Astrocyte (in vitro differentiated cells and primary cell): ENCODE results near the gene CASKIN1. TPM values are rescaled to one million over a fixed set of nuclear protein-coding genes. Genes with fewer than 3 reads are reported as not detected.
A peak's percentile ranks its signal among the peaks of the same experiment; 100 is the strongest.
"Not testable (repeated sequence)": the region's sequence is repeated elsewhere in the genome, so short reads cannot be mapped to it uniquely, and the experiment has no call there.

ENCODE experiments used
- DNase-seq: peaks from one replicate; pipeline ENCODE4 v3.0.0-alpha.2; 2010; ENCODE audit warnings: low read depth
- FAIRE-seq: peaks from 2 replicates; lab custom pipeline; 2011; peaks lifted over from hg19 to GRCh38; lab: Jason Lieb, UNC
- H2AFZ ChIP-seq: 2 replicates; pipeline ENCODE4 v1.6.0; 2012; ENCODE audit warnings: low read depth, low read length, inconsistent platforms
- H3K27ac ChIP-seq: 2 replicates; pipeline ENCODE4 v1.5.1; 2011; ENCODE audit warnings: low read depth, low read length, inconsistent platforms
- H3K27me3 ChIP-seq: 2 replicates; pipeline ENCODE4 v1.6.0; 2011; ENCODE audit warnings: low read length, inconsistent platforms; ENCODE audit not compliant: insufficient read depth
- H3K36me3 ChIP-seq: 2 replicates; pipeline ENCODE4 v1.5.1; 2011; ENCODE audit warnings: low read length, inconsistent platforms; ENCODE audit not compliant: insufficient read depth
- H3K4me1 ChIP-seq: 2 replicates; pipeline ENCODE4 v1.5.1; 2011; ENCODE audit warnings: low read length, inconsistent platforms; ENCODE audit not compliant: insufficient read depth
- H3K4me2 ChIP-seq: 2 replicates; pipeline ENCODE4 v1.6.0; 2012; ENCODE audit warnings: low read length, inconsistent platforms
- H3K4me3 ChIP-seq: 2 replicates; pipeline ENCODE4 v1.5.1; 2011; ENCODE audit warnings: low read depth, mild to moderate bottlenecking, low read length, inconsistent platforms; ENCODE audit not compliant: insufficient read depth
- H3K79me2 ChIP-seq: 2 replicates; pipeline ENCODE4 v1.6.0; 2012; ENCODE audit warnings: mild to moderate bottlenecking, low read length, inconsistent platforms; ENCODE audit not compliant: insufficient read depth
- H3K9ac ChIP-seq: 2 replicates; pipeline ENCODE4 v1.6.0; 2012; ENCODE audit warnings: mild to moderate bottlenecking, low read length, inconsistent platforms
- H3K9me3 ChIP-seq: 2 replicates; pipeline ENCODE4 v1.5.1; 2012; ENCODE audit warnings: low read depth, mild to moderate bottlenecking, low read length, inconsistent platforms; ENCODE audit not compliant: insufficient read depth
- H4K20me1 ChIP-seq: 2 replicates; pipeline ENCODE4 v1.6.0; 2012; ENCODE audit warnings: low read length, inconsistent platforms; ENCODE audit not compliant: insufficient read depth
- H3K27ac Mint-ChIP-seq: one replicate; pipeline ENCODE4 v1.8.0; 2021; ENCODE audit warnings: mild to moderate bottlenecking, mixed read lengths; ENCODE audit not compliant: unreplicated experiment
- H3K27me3 Mint-ChIP-seq: one replicate; pipeline ENCODE4 v1.8.0; 2021; ENCODE audit warnings: low read depth, mixed read lengths; ENCODE audit not compliant: unreplicated experiment
- H3K36me3 Mint-ChIP-seq: one replicate; pipeline ENCODE4 v1.8.0; 2021; ENCODE audit warnings: low read depth, mixed read lengths; ENCODE audit not compliant: unreplicated experiment
- H3K4me1 Mint-ChIP-seq: one replicate; pipeline ENCODE4 v1.8.0; 2021; ENCODE audit warnings: low read depth, mixed read lengths; ENCODE audit not compliant: unreplicated experiment
- H3K4me3 Mint-ChIP-seq: one replicate; pipeline ENCODE4 v1.8.0; 2021; ENCODE audit warnings: mild to moderate bottlenecking, moderate library complexity, mixed read lengths; ENCODE audit not compliant: unreplicated experiment
- H3K9me3 Mint-ChIP-seq: one replicate; pipeline ENCODE4 v1.8.0; 2021; ENCODE audit warnings: mild to moderate bottlenecking, mixed read lengths; ENCODE audit not compliant: unreplicated experiment
- CTCF ChIP-seq: IDR thresholded peaks from 2 replicates; pipeline ENCODE4 v1.5.1; 2011; ENCODE audit warnings: low read depth, mild to moderate bottlenecking, inconsistent platforms, low read length, moderate library complexity; ENCODE audit not compliant: insufficient read depth
- EZH2 ChIP-seq: IDR thresholded peaks from 2 replicates; pipeline ENCODE4 v1.6.1; 2012; ENCODE audit warnings: mild to moderate bottlenecking, low read length, inconsistent platforms; ENCODE audit not compliant: insufficient read depth
- total RNA-seq: library from RNA; stranded (reverse); gene quantifications from 2 replicates; pipeline ENCODE4 v1.2.1, GENCODE V29; 2021

Gene CASKIN1
- total RNA-seq, 1 donor from 2014 or later = 0.66 TPM

- peaks cover 8% of the 10 kb centered on the region for H3K4me1 ChIP-seq
- no peak overlapping the region for H2AFZ ChIP-seq
- H3K27me3 Mint-ChIP-seq = no peaks in the 10 kb centered on the region
- no peak overlapping the region for H3K9ac ChIP-seq
- no peaks in the 10 kb centered on the region for H3K9me3 ChIP-seq
- no peak for TF ChIP-seq CTCF
- no peak for TF ChIP-seq EZH2
- no peak overlapping the region for H3K4me3 ChIP-seq
- H3K4me3 Mint-ChIP-seq = no peak overlapping the region
- H3K27me3 ChIP-seq = no peaks in the 10 kb centered on the region
- H3K4me2 ChIP-seq = no peak overlapping the region
- no peak for FAIRE-seq
- no peaks in the 10 kb centered on the region for H3K36me3 ChIP-seq
- no peaks in the 10 kb centered on the region for H3K36me3 Mint-ChIP-seq
- no peak overlapping the region for H3K27ac ChIP-seq
- no peak for DNase-seq
- peaks cover 20% of the 10 kb centered on the region for H4K20me1 ChIP-seq
- H3K79me2 ChIP-seq = no peaks in the 10 kb centered on the region
- H3K27ac Mint-ChIP-seq = no peak overlapping the region
- no peaks in the 10 kb centered on the region for H3K9me3 Mint-ChIP-seq
- no peaks in the 10 kb centered on the region for H3K4me1 Mint-ChIP-seq
Observed at GRCh38 chr16:2143878-2144485, 52.4 kb downstream of the CASKIN1 start.

GRCh38 chr16:2142942-2143877 lies 53.2 kb downstream of the CASKIN1 start:
- H3K9me3 ChIP-seq = no peaks in the 10 kb centered on the region
- H3K27me3 ChIP-seq = no peaks in the 10 kb centered on the region
- FAIRE-seq = no peak
- H3K9ac ChIP-seq = no peak overlapping the region
- H3K79me2 ChIP-seq = no peaks in the 10 kb centered on the region
- Mint-ChIP-seq H3K36me3 (no peaks in the 10 kb centered on the region), H3K4me3 (no peak overlapping the region), H3K27me3 (no peaks in the 10 kb centered on the region), H3K9me3 (no peaks in the 10 kb centered on the region), H3K27ac (no peak overlapping the region), H3K4me1 (no peaks in the 10 kb centered on the region)
- no peak for DNase-seq
- no peak overlapping the region for H3K4me2 ChIP-seq
- H3K36me3 ChIP-seq = no peaks in the 10 kb centered on the region
- no peak overlapping the region for H3K27ac ChIP-seq
- no peak overlapping the region for H2AFZ ChIP-seq
- H3K4me3 ChIP-seq = no peak overlapping the region
- TF ChIP-seq EZH2 (no peak), CTCF (no peak)
- peaks cover 18% of the 10 kb centered on the region for H4K20me1 ChIP-seq
- peaks cover 3% of the 10 kb centered on the region for H3K4me1 ChIP-seq

GRCh38 chr16:2135770-2136490 lies 60.5 kb downstream of the CASKIN1 start, which contains the start of gene PKD1:
TSS of gene PKD1 (minus strand) at chr16:2135898. CDS start at chr16:2135689, 209 bp downstream.
- not testable (repeated sequence) for H3K36me3 Mint-ChIP-seq, FAIRE-seq, H3K27me3 Mint-ChIP-seq, H3K27me3 ChIP-seq, H4K20me1 ChIP-seq, H3K9me3 Mint-ChIP-seq, H3K9me3 ChIP-seq, H3K36me3 ChIP-seq, H3K4me1 ChIP-seq, H3K4me1 Mint-ChIP-seq
- Histone ChIP-seq H3K27ac (peak within 1 kb of the TSS; percentile 12), H3K9ac (peak within 1 kb of the TSS; percentile 62), H2AFZ (peak within 1 kb of the TSS; percentile 85), H3K4me2 (peak within 1 kb of the TSS; percentile 82), H3K79me2 (peaks cover 14% of the 10 kb centered on the region), H3K4me3 (peak within 1 kb of the TSS; percentile 46)
- peak; percentile 77 for DNase-seq
- Mint-ChIP-seq H3K4me3 (peak within 1 kb of the TSS; percentile 90), H3K27ac (peak within 1 kb of the TSS; percentile 97)

- H3K4me3 Mint-ChIP-seq = peak overlapping the region; percentile 85
- DNase-seq, H3K27ac Mint-ChIP-seq, H3K27me3 ChIP-seq, H3K36me3 ChIP-seq, H2AFZ ChIP-seq, H3K9me3 Mint-ChIP-seq, H3K9me3 ChIP-seq, H3K27me3 Mint-ChIP-seq, FAIRE-seq, H3K36me3 Mint-ChIP-seq, H3K4me1 Mint-ChIP-seq, H4K20me1 ChIP-seq, H3K4me1 ChIP-seq, H3K27ac ChIP-seq: not testable (repeated sequence)
- Histone ChIP-seq H3K9ac (peak overlapping the region; percentile 62), H3K79me2 (peaks cover 23% of the 10 kb centered on the region), H3K4me2 (peak overlapping the region; percentile 70), H3K4me3 (peak overlapping the region; percentile 46)
Observed at GRCh38 chr16:2135071-2135470, 61.3 kb downstream of the CASKIN1 start.
